Activated naive CD4-positive, alpha-beta T cell treated with anti-CD3 and anti-CD28 coated beads, Interleukin-2, amount 50 U/mL, for 16 hours (primary cell): Measurements from ENCODE around the gene PNPLA2.

Experiments used
- DNase-seq: peaks from one replicate; pipeline ENCODE4 v3.0.0-alpha.2; 2020

Gene PNPLA2

GRCh38 chr11:832529-833113 is 13.9 kb downstream of the PNPLA2 start, which contains the start of gene CD151:
CD151 (plus strand) TSS chr11:832952; CDS start chr11:836070, 3,118 bp downstream.
- peak; percentile 42 for DNase-seq

- DNase-seq: peak; percentile 35
Observed at GRCh38 chr11:833114-833791, 14.5 kb downstream of the PNPLA2 start.

GRCh38 chr11:833849-834311 is 15.2 kb downstream of the PNPLA2 start:
- DNase-seq: no peak

- DNase-seq: no peak
Observed at GRCh38 chr11:834371-835316, 15.9 kb downstream of the PNPLA2 start.

GRCh38 chr11:836274-836673 is 17.6 kb downstream of the PNPLA2 start:
- no peak for DNase-seq

GRCh38 chr11:836700-837099 is 18.0 kb downstream of the PNPLA2 start:
- no peak for DNase-seq

GRCh38 chr11:837189-837989 is 18.7 kb downstream of the PNPLA2 start:
- DNase-seq: no peak

- no peak for DNase-seq
Observed at GRCh38 chr11:837990-838307, 19.2 kb downstream of the PNPLA2 start.

- DNase-seq: no peak
Observed at GRCh38 chr11:838441-839279, 19.9 kb downstream of the PNPLA2 start.

GRCh38 chr11:839280-839623 is 20.5 kb downstream of the PNPLA2 start:
- no peak for DNase-seq

GRCh38 chr11:839875-840617 is 21.3 kb downstream of the PNPLA2 start:
- no peak for DNase-seq

- DNase-seq: no peak
Observed at GRCh38 chr11:841981-842369, 23.3 kb downstream of the PNPLA2 start.

- DNase-seq: peak; percentile 91
Observed at GRCh38 chr11:842370-843002, 23.8 kb downstream of the PNPLA2 start, which contains the start of the genes POLR2L and TSPAN4. POLR2L (minus strand) TSS chr11:842529; CDS start chr11:842508, 21 bp downstream. TSPAN4 (plus strand) TSS chr11:842852; CDS start chr11:850305, 7,453 bp downstream.

GRCh38 chr11:843086-843734 is 24.5 kb downstream of the PNPLA2 start:
- DNase-seq: no peak

GRCh38 chr11:843818-844692 is 25.3 kb downstream of the PNPLA2 start:
- DNase-seq: no peak

- DNase-seq: no peak
Observed at GRCh38 chr11:844693-845644, 26.3 kb downstream of the PNPLA2 start.

GRCh38 chr11:845872-846495 is 27.3 kb downstream of the PNPLA2 start:
- no peak for DNase-seq
